ENCODE measurements around the gene OGFOD3.
"Not testable (repeated sequence)": the region's sequence is repeated elsewhere in the genome, so short reads cannot be mapped to it uniquely, and the experiment has no call there.

OGFOD3 gene

DNA sequence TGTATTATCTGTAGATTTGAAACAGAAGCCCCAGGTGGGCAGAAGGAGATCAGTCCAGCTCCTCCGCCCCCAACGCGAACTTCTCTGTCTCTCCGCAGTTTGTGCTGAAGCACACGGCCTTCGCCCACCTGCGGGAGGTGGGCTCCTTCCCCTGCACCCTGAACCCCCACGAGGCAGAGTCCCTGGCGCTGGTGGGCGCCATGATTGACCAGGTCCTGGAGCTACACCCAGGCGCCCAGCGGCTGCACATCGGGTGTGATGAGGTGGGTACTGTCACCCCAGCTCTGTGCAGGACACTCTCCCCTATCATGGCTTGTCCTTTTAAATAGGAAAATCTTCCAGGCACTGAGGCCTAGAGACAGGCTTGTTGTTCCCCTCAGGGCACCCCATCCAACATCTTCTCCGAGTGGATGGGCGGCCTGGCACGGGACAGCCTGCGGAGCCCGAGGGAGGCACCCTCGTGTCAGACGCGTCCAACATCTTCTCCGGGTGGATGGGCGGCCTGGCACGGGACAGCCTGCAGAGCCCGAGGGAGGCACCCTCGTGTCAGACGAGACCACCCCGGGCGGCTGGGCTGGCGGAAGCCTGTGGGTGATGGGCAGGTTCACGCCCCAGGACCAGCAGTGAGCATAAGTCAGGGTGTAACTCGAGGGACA lies 15.3 kb upstream of the OGFOD3 start:
- DNase-seq: no peak

- no peak for DNase-seq
Observed at GRCh38 chr17:82432017-82432416, 13.6 kb upstream of the OGFOD3 start.

DNA sequence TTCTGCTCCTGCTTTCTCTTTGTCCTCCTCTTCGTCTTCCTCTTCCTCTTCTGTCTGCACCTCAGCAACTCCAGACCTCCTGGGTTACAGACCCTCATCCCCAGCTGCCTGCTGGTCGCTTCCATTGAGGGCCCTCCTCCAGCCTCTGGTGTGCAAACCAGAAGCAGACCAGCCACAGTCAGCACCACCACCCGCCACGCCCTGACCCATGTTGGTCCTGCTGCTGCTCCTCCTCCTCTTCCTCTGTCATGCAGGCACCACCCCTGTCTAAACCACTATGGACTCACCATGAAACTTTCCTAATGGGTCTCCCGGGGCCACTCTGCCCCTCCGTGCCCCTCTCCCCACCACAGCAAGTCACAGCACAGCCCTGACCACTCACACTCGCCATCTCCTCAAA lies 11.4 kb upstream of the OGFOD3 start:
- no peak for DNase-seq

DNA sequence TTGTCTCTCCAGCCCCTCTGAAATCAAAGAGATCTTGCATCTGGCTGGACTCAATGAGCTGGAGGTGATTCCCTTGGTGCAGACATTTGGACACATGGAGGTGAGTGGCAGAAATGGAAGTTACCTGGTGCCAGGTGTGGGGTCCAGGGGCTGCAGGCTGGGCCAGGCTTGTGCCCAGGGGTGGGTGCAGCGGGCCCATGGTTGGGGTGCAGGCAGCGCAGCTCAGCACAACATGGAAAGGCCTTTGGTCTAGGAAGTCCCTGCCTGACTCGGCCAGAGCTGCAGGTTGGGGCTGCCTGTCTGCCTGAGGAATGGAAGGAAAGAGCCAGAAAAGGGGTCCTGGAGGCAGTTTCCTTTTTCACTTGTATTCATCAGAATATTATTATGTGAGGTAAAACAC lies 10.2 kb upstream of the OGFOD3 start:
- no peak for DNase-seq

DNA sequence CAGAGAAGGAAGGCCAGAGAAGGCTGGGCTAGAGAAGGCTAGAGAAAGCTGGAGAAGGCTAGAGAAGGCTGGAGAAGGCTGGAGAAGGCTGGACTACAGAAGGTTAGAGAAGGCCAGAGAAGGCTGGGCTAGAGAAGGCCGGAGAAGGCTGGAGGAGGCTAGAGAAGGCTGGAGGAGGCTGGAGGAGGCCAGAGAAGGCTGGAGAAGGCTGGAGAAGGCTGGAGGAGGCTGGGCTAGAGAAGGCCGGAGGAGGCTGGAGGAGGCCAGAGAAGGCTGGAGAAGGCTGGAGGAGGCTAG lies 6.4 kb upstream of the OGFOD3 start:
- DNase-seq: no peak

GRCh38 chr17:82424001-82424862 lies 5.8 kb upstream of the OGFOD3 start:
- DNase-seq: peak; percentile 61

- DNase-seq: peak; percentile 26
Observed at GRCh38 chr17:82419540-82419939, 1.2 kb upstream of the OGFOD3 start.

- no peak for DNase-seq
Observed at GRCh38 chr17:82416771-82417170, 1.6 kb downstream of the OGFOD3 start.

GRCh38 chr17:82416264-82416663 lies 2.1 kb downstream of the OGFOD3 start:
- DNase-seq: no peak

DNA sequence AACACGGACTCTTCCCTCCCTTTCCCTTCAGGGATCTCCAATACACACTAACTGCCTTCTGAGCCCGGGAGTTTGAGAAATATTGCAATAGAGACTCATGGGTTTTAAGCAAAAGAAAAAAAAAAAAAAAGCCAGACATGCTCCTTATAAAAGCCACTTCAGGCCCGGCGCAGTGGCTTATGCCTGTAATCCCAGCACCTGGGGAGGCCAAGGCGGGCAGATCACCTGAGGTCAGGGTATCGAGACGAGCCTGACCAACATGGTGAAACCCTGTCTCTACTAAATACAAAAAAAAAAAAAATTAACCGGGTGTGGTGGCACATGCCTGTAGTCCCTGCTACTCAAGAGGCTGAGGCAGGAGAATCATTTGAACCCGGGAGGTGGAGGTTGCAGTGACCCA lies 2.6 kb downstream of the OGFOD3 start:
- DNase-seq: no peak

DNA sequence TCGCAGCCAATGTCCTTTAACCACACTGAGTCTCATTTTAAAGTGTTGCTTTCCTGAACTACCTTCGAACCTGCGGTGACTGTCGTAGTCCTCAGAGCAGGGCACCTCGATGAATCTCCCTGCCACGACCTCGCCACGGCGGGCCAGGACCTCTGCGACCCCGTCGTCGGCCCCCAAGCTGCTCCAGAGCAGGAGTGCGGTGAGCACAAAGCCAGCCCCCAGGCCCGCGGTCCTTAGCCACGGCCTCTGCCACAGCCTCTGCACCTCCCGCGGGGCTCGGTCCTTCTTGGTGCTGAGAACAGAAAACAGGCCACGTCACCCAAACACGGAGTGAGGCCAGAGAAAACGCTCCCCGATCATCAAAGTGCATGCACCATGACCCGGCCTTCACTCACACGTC lies 3.0 kb downstream of the OGFOD3 start:
- DNase-seq: no peak

DNA sequence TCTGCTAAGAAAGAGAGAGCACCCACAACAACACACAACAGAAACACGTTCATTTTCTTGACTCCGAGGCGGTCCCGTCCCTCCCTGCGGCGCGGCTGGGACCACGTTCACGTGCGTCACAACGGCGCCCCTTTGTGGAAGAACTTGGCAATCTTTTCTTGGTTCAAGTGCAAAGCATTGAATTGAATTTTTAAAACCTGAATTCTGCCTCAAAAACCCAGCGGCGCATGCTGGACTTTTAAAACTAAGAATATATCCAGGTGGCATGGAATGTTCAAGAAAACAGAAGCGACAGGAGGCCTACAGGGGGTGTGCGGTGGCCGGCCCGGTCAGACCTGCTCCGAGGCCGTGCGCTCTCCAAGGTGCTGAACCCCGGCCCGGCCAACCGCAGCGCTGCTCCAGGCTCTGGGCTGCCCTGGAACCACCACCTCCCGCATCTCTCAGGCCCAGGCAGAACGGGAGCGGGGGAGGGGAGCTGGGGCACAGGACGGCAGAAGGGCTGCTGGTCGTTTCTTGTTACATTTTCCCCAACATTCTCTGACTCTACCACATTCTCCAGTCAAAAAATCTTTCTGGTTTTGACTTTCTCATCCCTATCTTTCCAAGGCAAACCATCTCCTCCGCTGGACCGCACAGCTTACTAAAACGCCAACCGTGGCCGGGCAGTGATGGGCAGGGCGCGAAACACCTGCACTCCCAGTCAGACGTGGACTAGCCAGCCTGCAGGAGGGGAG lies 3.7 kb downstream of the OGFOD3 start:
- DNase-seq: peak; percentile 75

- no peak for DNase-seq
Observed at GRCh38 chr17:82412535-82413520, 5.6 kb downstream of the OGFOD3 start.

- DNase-seq: not testable (repeated sequence)
Observed at GRCh38 chr17:82412081-82412480, 6.3 kb downstream of the OGFOD3 start.

DNA sequence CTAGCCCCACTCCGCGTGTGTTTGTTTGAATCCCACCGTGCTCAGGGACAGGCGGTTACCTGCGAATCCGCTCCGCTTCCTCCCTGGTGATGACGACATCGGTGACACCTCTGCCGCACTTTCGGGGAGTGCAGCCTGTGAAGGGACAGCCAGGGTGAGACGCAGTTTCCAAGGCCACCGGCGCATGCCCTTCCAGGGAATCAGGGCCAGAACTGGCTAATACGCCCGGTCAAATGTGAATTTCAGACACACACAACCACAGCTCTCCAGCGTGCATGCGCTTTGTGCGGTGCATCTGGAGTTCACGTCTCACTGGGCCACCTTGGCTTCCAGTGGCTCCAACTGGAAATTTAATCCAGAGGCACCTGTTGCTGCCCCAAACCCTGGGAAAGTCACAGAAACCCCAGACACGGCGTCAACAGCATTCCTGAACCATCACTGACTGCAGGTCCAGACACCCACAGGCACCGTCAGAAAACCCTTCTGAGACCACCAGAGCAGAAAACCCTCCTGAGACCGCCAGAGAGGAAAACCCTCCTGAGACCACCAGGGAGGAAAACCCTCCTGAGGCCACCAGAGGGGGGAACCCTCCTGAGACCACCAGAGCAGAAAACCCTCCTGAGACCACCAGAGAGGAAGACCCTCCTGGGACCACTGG lies 6.9 kb downstream of the OGFOD3 start:
- no peak for DNase-seq

- DNase-seq: no peak
Observed at GRCh38 chr17:82410014-82410716, 8.2 kb downstream of the OGFOD3 start.

DNA sequence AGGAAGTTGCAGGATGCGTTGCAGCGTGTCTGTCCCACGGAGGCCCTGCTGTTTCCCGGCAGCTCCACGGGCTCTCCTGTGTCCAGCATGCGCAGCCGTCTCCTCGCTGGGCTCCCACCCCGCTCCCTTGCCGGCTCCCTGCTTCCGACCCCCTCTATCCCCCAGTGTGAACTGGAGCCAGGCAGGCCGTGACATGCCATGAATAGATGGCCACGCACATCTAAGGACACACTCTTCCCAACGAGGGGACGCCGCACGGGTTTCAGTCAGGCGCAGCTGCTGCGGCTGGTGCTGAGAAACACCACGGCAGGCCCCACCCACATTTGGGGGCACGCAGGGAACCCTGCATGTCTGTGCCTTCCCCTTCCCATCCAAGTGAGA lies 9.5 kb downstream of the OGFOD3 start:
- no peak for DNase-seq

DNA sequence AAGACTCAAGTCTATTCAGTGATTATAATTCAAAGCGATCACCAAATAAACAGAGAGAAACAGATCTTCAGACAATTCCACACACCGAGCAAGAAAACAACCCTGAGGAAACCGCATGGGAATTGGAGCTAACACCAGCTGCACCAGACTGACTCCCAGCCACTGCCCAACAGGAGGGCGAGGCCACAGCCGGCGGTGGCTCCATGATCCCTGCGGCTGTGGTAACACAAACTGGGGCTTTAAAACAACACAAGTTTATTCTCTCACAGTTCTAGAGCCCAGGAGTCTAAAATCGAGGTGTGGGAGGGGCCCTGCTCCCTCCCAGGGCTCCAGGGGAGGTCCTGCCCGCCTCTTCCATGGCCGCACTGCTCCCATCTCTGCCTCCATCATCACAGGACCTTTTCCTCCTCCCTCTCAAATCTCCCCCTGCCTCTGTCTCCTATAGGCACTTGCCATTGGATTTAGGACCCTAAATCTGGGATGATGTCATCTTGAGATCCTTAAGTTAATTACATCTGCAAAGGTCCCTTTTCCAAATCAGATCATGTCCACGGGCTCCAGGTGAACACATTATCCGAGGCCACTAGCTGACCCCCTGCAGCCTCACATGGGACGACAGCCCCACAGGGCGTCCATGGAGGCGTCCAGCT lies 10.0 kb downstream of the OGFOD3 start:
- no peak for DNase-seq

GRCh38 chr17:82407255-82407654 lies 11.1 kb downstream of the OGFOD3 start:
- no peak for DNase-seq

DNA sequence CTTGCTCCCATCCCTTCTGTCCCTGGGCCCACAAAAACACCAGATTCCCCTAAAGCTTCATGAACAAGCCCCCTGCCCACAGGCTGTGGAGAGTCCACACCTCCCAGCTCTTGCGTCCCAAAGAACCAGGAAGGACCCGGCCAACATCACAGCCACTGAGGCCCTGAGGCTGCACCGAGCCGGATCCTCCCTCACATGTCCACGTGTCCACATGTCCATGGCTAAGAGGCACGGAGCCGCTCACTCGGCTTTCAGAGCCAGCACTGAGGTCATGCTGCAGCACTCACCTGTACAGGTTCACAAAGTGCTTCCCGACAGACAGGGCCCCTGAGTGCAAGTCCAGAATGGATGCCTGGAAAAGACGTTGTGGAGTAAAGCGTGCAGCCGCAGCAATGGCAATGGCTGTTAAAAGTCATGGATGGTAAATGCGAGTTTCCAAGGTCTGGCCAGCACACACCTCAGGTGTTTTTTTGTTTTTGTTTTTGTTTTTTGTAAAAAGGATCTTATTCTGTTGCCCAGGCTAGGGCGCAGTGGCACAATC lies 12.2 kb downstream of the OGFOD3 start:
- no peak for DNase-seq

DNA sequence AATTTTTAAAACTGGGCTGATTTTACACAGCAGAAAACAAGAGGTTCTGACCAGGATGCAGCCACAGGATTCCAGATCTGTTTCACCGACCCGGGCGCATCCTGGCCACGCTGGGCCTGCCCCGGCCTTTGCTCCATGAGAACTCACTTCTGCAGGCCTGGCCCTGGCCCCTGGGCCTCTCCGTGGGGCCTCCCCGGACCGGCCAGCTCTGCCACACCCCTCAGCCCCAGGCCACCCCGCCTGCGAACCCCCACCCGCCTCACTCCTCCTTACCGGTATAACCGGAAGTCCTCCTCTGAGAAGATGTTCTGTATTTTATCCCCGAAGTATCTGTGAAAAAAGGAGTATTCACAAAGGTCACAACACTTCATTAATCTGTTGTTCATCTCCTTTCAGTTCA lies 13.3 kb downstream of the OGFOD3 start:
- no peak for DNase-seq

Measured in CD4-positive, alpha-beta T cell treated with Interleukin-12 subunit alpha and Interleukin-12 subunit beta, for 1 hour (primary cell).